Spleen (tissue), 7 donors: ENCODE data around the gene DDAH2.

Source experiments
- CTCF ChIP-seq, 11 experiments: fragments of 200-600 bp in 7 of 11; fragments of 450-650 bp in 4 of 11; sonication (generic) in 4 of 11; IDR thresholded peaks in 8 of 11; conservative IDR thresholded peaks in 3 of 11; 1 replicate in 7 of 11; 2 replicates in 4 of 11; pipeline versions ENCODE4 v1.4.0 to v1.8.0; 2016 to 2021; ENCODE audit warnings: antibody characterized with exemption in 11 of 11, inconsistent platforms in 4 of 11, mild to moderate bottlenecking in 1 of 11
- POLR2A ChIP-seq, 3 donors: fragments of 450-650 bp; IDR thresholded peaks; one replicate each; pipeline ENCODE4 v1.5.1; 2017; ENCODE audit warnings: antibody characterized with exemption in 3 of 3, mild to moderate bottlenecking in 1 of 3
- donor health status: DM: no; HTN: no; CAD: no; lungs with moderate emphysema.
- donor health status: DM: no; HTN: no; CAD: no.
- donor health status: DM: no; HTN: no; CAD: no.

GRCh38 chr6:31762878-31763618, 33.9 kb upstream of the DDAH2 start:
- TF ChIP-seq CTCF (IDR thresholded peaks at IDR 0.05 in 8 of 11, conservative IDR thresholded peaks at IDR 0.05 in 3 of 11) (no peak), POLR2A (IDR thresholded peaks at IDR 0.05) (no peak)
